Measurements from ENCODE around the gene C7orf57.

- TF ChIP-seq CTCF (IDR thresholded peaks at IDR 0.05), result no peak
- no peak for TF ChIP-seq TAF1 (IDR thresholded peaks at IDR 0.05; ENCODE audit: borderline replicate concordance, low read depth, low read length)
- TF ChIP-seq MAX (IDR thresholded peaks at IDR 0.05; ENCODE audit: low read depth), result no peak
- no peak for TF ChIP-seq FOSL2 (IDR thresholded peaks at IDR 0.05; ENCODE audit: borderline replicate concordance, low read depth)
- no peak for TF ChIP-seq GABPA (IDR thresholded peaks at IDR 0.05; ENCODE audit: low read depth)
- no peak for TF ChIP-seq FOXM1 (IDR thresholded peaks at IDR 0.05; ENCODE audit: low read depth)
- TF ChIP-seq USF1 (IDR thresholded peaks at IDR 0.05; ENCODE audit: borderline replicate concordance, low read depth), result no peak
- no peak for TF ChIP-seq POLR2AphosphoS5 (IDR thresholded peaks at IDR 0.05; ENCODE audit: low read depth, low read length)
These were observed 11.1 kb downstream of the C7orf57 start for GRCh38 chr7:48046458-48046857.
